ENCODE measurements around the gene TSFM.

Gene TSFM

DNA sequence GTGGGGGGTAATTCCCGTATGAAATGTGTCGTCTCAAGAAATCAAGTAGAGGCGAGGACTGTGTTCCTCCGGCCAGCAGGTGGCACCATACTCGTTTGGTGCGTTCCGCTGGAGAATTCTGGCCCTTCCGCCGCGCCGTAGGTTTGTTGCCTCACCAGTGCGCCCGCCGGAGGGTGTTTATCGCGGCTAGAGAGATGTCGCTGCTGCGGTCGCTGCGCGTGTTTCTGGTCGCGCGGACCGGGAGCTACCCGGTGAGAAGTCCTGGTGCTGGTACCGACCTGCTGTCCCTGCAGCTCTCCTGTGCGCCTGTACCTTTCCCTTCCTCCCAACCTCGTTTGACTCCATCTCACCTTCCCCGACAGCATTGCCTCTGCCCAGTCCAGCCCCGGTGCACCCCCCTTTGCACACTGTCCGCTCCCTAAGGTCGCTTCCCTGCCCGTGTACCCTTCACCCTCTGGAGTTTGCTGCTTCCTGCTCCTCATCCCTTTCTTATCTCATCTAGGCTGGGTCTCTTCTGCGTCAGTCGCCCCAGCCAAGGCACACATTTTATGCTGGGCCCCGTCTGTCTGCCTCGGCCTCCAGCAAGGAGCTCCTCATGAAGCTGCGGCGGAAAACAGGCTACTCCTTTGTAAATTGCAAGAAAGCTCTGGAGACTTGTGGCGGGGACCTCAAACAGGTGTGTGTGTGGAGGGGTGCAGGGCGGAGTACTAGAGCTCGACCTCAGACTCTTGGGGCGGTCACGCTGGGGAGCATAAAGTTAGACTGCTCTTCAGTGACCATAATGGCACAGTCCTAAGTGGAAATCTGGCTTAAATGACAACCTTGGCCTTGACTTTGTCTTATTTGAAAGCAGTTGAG, at the start of gene TSFM:
Gene TSFM (plus strand): TSS at position 180 of the 858 bp plus-strand sequence. CDS start 15 bp downstream, at position 195.
- no peaks in the 10 kb centered on the region for H3F3A ChIP-seq (ENCODE audit: insufficient read depth)
- H3K9me2 ChIP-seq (replicated peaks; ENCODE audit: insufficient read depth, low read length) = no peaks in the 10 kb centered on the region
- peak within 1 kb of the TSS; percentile 91 for H3K4me2 ChIP-seq (ENCODE audit: low read depth, low read length, poor library complexity, severe bottlenecking)
- H3K4me3 ChIP-seq (ENCODE audit: insufficient read depth, low read length, poor library complexity, severe bottlenecking) = peak within 1 kb of the TSS; percentile 100
- peak within 1 kb of the TSS; percentile 92 for H3K9ac ChIP-seq (ENCODE audit: low read length)
- H3K27ac ChIP-seq (ENCODE audit: low read depth, low read length) = no peak within 1 kb of the TSS
- no peaks in the 10 kb centered on the region for H3K9me3 ChIP-seq (ENCODE audit: insufficient read depth, low read length)
- TF ChIP-seq EZH2phosphoT487 (conservative IDR thresholded peaks at IDR 0.05; ENCODE audit: low read length) (no peak), CTCF (IDR thresholded peaks at IDR 0.05; ENCODE audit: insufficient read depth, low read length, poor library complexity, severe bottlenecking) (peak; percentile 88)
- no peaks in the 10 kb centered on the region for H4K20me1 ChIP-seq (ENCODE audit: low read depth, low read length)
- H3K27me3 ChIP-seq (ENCODE audit: low read length) = no peaks in the 10 kb centered on the region
- peak within 1 kb of the TSS; percentile 27 for H2AFZ ChIP-seq (ENCODE audit: low read depth, low read length, severe bottlenecking)
- peaks cover 16% of the 10 kb centered on the region for H3K79me2 ChIP-seq (ENCODE audit: insufficient read depth, low read length)
- H3K36me3 ChIP-seq (ENCODE audit: low read length) = peaks cover 20% of the 10 kb centered on the region; the same call in 1 of the 2 replicates

GRCh38 chr12:57733928-57734327, 48.7 kb upstream of the TSFM start:
- Histone ChIP-seq H4K20me1 (ENCODE audit: low read depth, low read length) (no peaks in the 10 kb centered on the region), H3K9me2 (replicated peaks; ENCODE audit: insufficient read depth, low read length) (no peaks in the 10 kb centered on the region), H3K4me3 (ENCODE audit: insufficient read depth, low read length, poor library complexity, severe bottlenecking) (no peak overlapping the region), H3F3A (ENCODE audit: insufficient read depth) (no peaks in the 10 kb centered on the region), H2AFZ (ENCODE audit: low read depth, low read length, severe bottlenecking) (no peak overlapping the region), H3K4me2 (ENCODE audit: low read depth, low read length, poor library complexity, severe bottlenecking) (no peak overlapping the region), H3K27me3 (ENCODE audit: low read length) (no peaks in the 10 kb centered on the region), H3K9me3 (ENCODE audit: insufficient read depth, low read length) (no peaks in the 10 kb centered on the region), H3K27ac (ENCODE audit: low read depth, low read length) (no peak overlapping the region), H3K79me2 (ENCODE audit: insufficient read depth, low read length) (peaks cover under 1% of the 10 kb centered on the region; the same call in 1 of the 2 replicates), H3K9ac (ENCODE audit: low read length) (no peak overlapping the region), H3K36me3 (ENCODE audit: low read length) (peaks cover 3% of the 10 kb centered on the region; the same call in 1 of the 2 replicates)
- TF ChIP-seq CTCF (IDR thresholded peaks at IDR 0.05; ENCODE audit: insufficient read depth, low read length, poor library complexity, severe bottlenecking) (no peak), EZH2phosphoT487 (conservative IDR thresholded peaks at IDR 0.05; ENCODE audit: low read length) (no peak)

DNA sequence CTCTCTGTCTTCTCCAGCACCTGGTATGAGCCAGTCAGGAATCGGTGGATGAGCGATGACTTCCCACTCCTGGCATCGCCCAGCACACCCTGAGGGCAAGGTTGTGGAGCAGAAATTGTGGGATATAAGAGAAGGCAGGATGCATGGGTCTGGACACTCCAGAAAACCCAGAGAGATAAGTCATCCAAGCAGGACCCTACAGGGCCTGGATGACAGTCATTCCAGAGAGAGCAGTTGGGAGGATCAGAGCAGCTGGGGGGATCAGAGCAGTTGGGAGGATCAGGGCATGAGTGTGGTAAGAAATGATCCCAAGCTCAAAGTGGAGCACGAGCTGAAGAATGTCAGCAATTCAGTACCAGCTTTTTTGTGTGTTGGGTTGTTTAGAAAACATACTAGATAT, 48.0 kb upstream of the TSFM start:
- no peak for TF ChIP-seq CTCF (IDR thresholded peaks at IDR 0.05; ENCODE audit: insufficient read depth, low read length, poor library complexity, severe bottlenecking)
- no peak for TF ChIP-seq EZH2phosphoT487 (conservative IDR thresholded peaks at IDR 0.05; ENCODE audit: low read length)
- Histone ChIP-seq H3K9ac (ENCODE audit: low read length) (no peak overlapping the region), H3K27ac (ENCODE audit: low read depth, low read length) (no peak overlapping the region), H3K4me3 (ENCODE audit: insufficient read depth, low read length, poor library complexity, severe bottlenecking) (no peak overlapping the region), H3K36me3 (ENCODE audit: low read length) (peaks cover 3% of the 10 kb centered on the region; the same call in 1 of the 2 replicates), H3K9me2 (replicated peaks; ENCODE audit: insufficient read depth, low read length) (no peaks in the 10 kb centered on the region), H3K4me2 (ENCODE audit: low read depth, low read length, poor library complexity, severe bottlenecking) (no peak overlapping the region), H3K79me2 (ENCODE audit: insufficient read depth, low read length) (peaks cover 7% of the 10 kb centered on the region), H3K9me3 (ENCODE audit: insufficient read depth, low read length) (no peaks in the 10 kb centered on the region), H3F3A (ENCODE audit: insufficient read depth) (no peaks in the 10 kb centered on the region), H3K27me3 (ENCODE audit: low read length) (no peaks in the 10 kb centered on the region), H2AFZ (ENCODE audit: low read depth, low read length, severe bottlenecking) (no peak overlapping the region), H4K20me1 (ENCODE audit: low read depth, low read length) (no peaks in the 10 kb centered on the region)
